ENCODE measurements around the gene CNTNAP5. TPM values are rescaled to one million over a fixed set of nuclear protein-coding genes. Genes with fewer than 3 reads are reported as not detected.

Gene CNTNAP5
- total RNA-seq (2021; fragmentation: NEBNext Ultra II Directional; extraction: Animal tissue kit (Norgen Biotek cat#: 25700)) (0.17 and 0.76 TPM in 2 replicates), polyA plus RNA-seq (2011; rRNA removed) (0.11 and 0.13 TPM in 2 replicates), polyA minus RNA-seq (2011; rRNA and poly(A)+ RNA removed) (0.98 and 1.6 TPM in 2 replicates)
- polyA plus RNA-seq (2011; cell fraction: cytosol; rRNA removed) = 0.14 TPM
- polyA plus RNA-seq (2011; cell fraction: nucleus; rRNA removed) = 0.20 TPM
- 0.08 to 0.47 TPM (median 0.09 TPM) in 4 replicates for polyA plus RNA-seq (2012, experiment 1 of 2)
- not detected for polyA plus RNA-seq (2012, experiment 2 of 2)
- 0.10 TPM for polyA plus RNA-seq (2013, experiment 1 of 2)
- polyA plus RNA-seq (2013, experiment 2 of 2) = 0.09 TPM
- 0.22 TPM for polyA minus RNA-seq (2011; cell fraction: cytosol; rRNA and poly(A)+ RNA removed)
- polyA minus RNA-seq (2011; cell fraction: nucleus; rRNA and poly(A)+ RNA removed) = 1.3 TPM
- long read RNA-seq, experiment 1 = 0 reads
- long read RNA-seq, experiment 2 = 0 reads

DNA sequence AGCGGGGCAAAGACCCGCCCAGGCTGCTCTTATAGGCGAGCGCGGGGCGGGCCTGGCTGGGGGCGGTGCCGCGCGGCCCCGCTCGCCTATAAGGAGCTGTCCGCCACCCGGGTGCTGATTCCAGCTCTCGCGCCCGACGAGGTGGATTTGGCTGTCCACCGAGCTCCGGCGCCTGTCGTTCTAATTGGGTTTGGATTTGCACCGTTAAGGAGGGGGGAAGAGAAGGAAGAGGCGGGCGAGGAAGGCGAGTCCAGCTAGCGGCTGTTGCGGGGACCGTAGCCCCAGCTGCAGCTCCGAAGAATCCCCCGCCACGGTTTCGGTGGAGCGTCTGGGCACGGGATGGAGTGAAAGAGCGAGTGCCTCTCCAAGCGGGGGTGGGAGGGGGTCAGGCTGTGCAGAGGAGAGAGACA is at the start of gene CNTNAP5:
Gene CNTNAP5 (plus strand): TSS at position 117 of the 410 bp plus-strand sequence. CDS start 364 bp downstream, outside the sequence.
- no peak within 1 kb of the TSS for H2BK12ac ChIP-seq (ENCODE audit: low read depth, low read length)
- no peak within 1 kb of the TSS for H3K14ac ChIP-seq (ENCODE audit: insufficient read length)
- H3K9ac ChIP-seq (replicated peaks in 1 of 4; ENCODE audit: extremely low read depth in 1 of 4, low read depth in 3 of 4, low read length in 3 of 4) = peak within 1 kb of the TSS in 1 of 4 experiments; percentile 31; a peak in 1 of 7 replicates
- H3K79me2 ChIP-seq (ENCODE audit: control insufficient read depth in 1 of 2, insufficient read depth in 2 of 2, low read length in 2 of 2) = no peaks in the 10 kb centered on the region
- H3K9me3 ChIP-seq (ENCODE audit: insufficient read depth in 2 of 2, low read depth in 1 of 2, low read length in 1 of 2) = no peaks in the 10 kb centered on the region
- no peak within 1 kb of the TSS for H3K27ac ChIP-seq (ENCODE audit: low read depth, low read length)
- H3K4me3 ChIP-seq (ENCODE audit: extremely low read depth in 1 of 4, insufficient read depth in 2 of 4, low read depth in 3 of 4, low read length in 4 of 4) = peak within 1 kb of the TSS; percentile 52 to 71 (median 63)
- 2% methylated on average over 37 of the region's 37 CpGs; no CpG with 5 or more reads in 1 of the 2 experiments for WGBS, 2 experiments (ENCODE audit: extremely low coverage in 1 of 2, insufficient coverage in 1 of 2, insufficient read length in 1 of 2, insufficient replicate concordance in 2 of 2, low coverage in 1 of 2, low lambda C conversion rate in 2 of 2, missing lambda C conversion rate in 1 of 2)
- H4K5ac ChIP-seq (ENCODE audit: insufficient read length, low read depth, low read length) = no peak within 1 kb of the TSS
- H3K27me3 ChIP-seq (replicated peaks in 1 of 4; ENCODE audit: control insufficient read depth in 3 of 4, extremely low read depth in 1 of 4, insufficient read depth in 3 of 4, low read length in 3 of 4) = peaks cover 16 to 34% (median 29%) of the 10 kb centered on the region in 4 experiments
- no peak within 1 kb of the TSS for H4K91ac ChIP-seq (replicated peaks; ENCODE audit: insufficient read length, low read length)
- no peak within 1 kb of the TSS for H2AK5ac ChIP-seq (ENCODE audit: low read depth, low read length)
- H3K4me1 ChIP-seq (replicated peaks in 1 of 4; ENCODE audit: control insufficient read depth in 3 of 4, insufficient read depth in 4 of 4, low read length in 3 of 4) = peaks cover 0 to 7% (median 2%) of the 10 kb centered on the region in 4 experiments; a peak in 2 of 7 replicates
- H3K23me2 ChIP-seq (ENCODE audit: low read depth, low read length) = peaks cover 12% of the 10 kb centered on the region
- H3K56ac ChIP-seq (replicated peaks; ENCODE audit: insufficient read length, low read depth, low read length) = no peak within 1 kb of the TSS
- TF ChIP-seq SIN3A (conservative IDR thresholded peaks at IDR 0.05 in 1 of 2, IDR thresholded peaks at IDR 0.05 in 1 of 2; ENCODE audit: low read depth in 1 of 2, low read length in 2 of 2) (peak; percentile 86 to 91; a peak in 2 of 4 replicates), TAF7 (optimal IDR thresholded peaks at IDR 0.05; ENCODE audit: borderline replicate concordance, low read depth, low read length) (peak; percentile 15), SRF (IDR thresholded peaks at IDR 0.05; ENCODE audit: low read depth, low read length) (no peak), TBP (IDR thresholded peaks at IDR 0.05; ENCODE audit: low read depth, low read length) (peak; percentile 32; the same call in 1 of the 2 replicates), HDAC2 (IDR thresholded peaks at IDR 0.05; ENCODE audit: borderline replicate concordance in 1 of 2, low read depth in 2 of 2, low read length in 2 of 2) (peak; percentile 49 to 60; a peak in 2 of 4 replicates), MAX (IDR thresholded peaks at IDR 0.05) (peak; percentile 42; the same call in 1 of the 2 replicates), KDM4A (IDR thresholded peaks at IDR 0.05; ENCODE audit: low read depth, low read length, severe bottlenecking) (no peak), RAD21 (IDR thresholded peaks at IDR 0.05 in 1 of 2, conservative IDR thresholded peaks at IDR 0.05 in 1 of 2; ENCODE audit: low read depth in 2 of 2, low read length in 2 of 2) (peak; percentile 2 to 18; a peak in 1 of 4 replicates)
- H3K36me3 ChIP-seq (ENCODE audit: control insufficient read depth in 2 of 4, insufficient read depth in 4 of 4, low read length in 3 of 4) = no peaks in the 10 kb centered on the region
- H3K18ac ChIP-seq (ENCODE audit: extremely low read depth, low read length) = no peak within 1 kb of the TSS
- peak within 1 kb of the TSS; percentile 85 to 95 for H3K4me2 ChIP-seq (ENCODE audit: insufficient read depth in 1 of 2, low read depth in 2 of 2, low read length in 2 of 2)
- H2AFZ ChIP-seq (ENCODE audit: low read length) = peak within 1 kb of the TSS; percentile 88
- no peaks in the 10 kb centered on the region for H3K79me1 ChIP-seq (ENCODE audit: low read depth, low read length)
- no peak within 1 kb of the TSS for H3K4ac ChIP-seq (replicated peaks; ENCODE audit: insufficient read length, low read depth, low read length)
- DNase-seq (ENCODE audit: low read depth in 1 of 2, low spot score in 2 of 2) (peak in 1 of 2 experiments; percentile 93), FAIRE-seq (no peak)
- H2BK20ac ChIP-seq (ENCODE audit: low read length) = no peak within 1 kb of the TSS
- H2BK15ac ChIP-seq (ENCODE audit: low read length) = no peak within 1 kb of the TSS
- no peak within 1 kb of the TSS for H2BK5ac ChIP-seq (ENCODE audit: low read depth, low read length)
- no peak within 1 kb of the TSS for H4K8ac ChIP-seq (ENCODE audit: extremely low read depth, insufficient read depth, low read length)
- no peak within 1 kb of the TSS for H2BK120ac ChIP-seq (replicated peaks; ENCODE audit: low read depth, low read length)
- no peak within 1 kb of the TSS for H3K23ac ChIP-seq (ENCODE audit: insufficient read length)
- ChIA-PET CTCF (ENCODE audit: partially characterized antibody) (interaction anchor here (0.8 to 5.0 kb wide), 14 partner anchors 12 to 784 kb away, joined by 3 to 23 read pairs (median 3); no protein-coding TSS in a partner anchor), POLR2A (ENCODE audit: partially characterized antibody) (no interaction called here)
- no peaks in the 10 kb centered on the region for H4K20me1 ChIP-seq (replicated peaks in 1 of 2; ENCODE audit: control insufficient read depth in 1 of 2, insufficient read depth in 2 of 2, low read length in 2 of 2)

Data from H1 (cell line).